ENCODE results near the gene SELENOM. TPM values are rescaled to one million over a fixed set of nuclear protein-coding genes. Genes with fewer than 3 reads are reported as not detected.
"Not testable (repeated sequence)": the region's sequence is repeated elsewhere in the genome, so short reads cannot be mapped to it uniquely, and the experiment has no call there.

Gene SELENOM
- total RNA-seq, 1 donor from 2014 or later, result 3.7 TPM

DNA sequence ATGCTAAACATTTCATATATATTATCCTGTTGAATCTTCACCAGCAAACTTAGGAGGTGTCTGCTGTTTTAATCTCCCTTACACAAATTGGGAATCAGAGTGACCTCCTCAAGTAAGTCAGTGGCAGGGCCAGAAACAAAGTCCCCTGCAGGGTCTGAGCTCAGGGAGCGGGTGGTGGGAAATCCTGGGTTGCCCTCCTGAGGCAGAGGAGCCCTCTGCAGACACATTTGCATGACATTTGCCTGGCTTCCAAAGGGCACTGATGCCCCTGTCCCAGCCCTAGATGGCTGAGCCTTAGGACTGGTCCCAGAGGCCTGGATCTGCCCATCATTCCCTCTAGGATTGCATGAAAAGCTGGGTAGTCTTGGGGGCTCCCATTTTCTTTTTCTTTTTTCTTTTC, 13.3 kb upstream of the SELENOM start:
- Mint-ChIP-seq H3K27ac (no peak overlapping the region), H3K27me3 (peaks cover 5% of the 10 kb centered on the region), H3K9me3 (ENCODE audit: low read depth) (no peaks in the 10 kb centered on the region), H3K36me3 (ENCODE audit: insufficient read depth) (no peaks in the 10 kb centered on the region), H3K4me3 (ENCODE audit: low read depth) (no peak overlapping the region), H3K4me1 (ENCODE audit: low read depth) (peaks cover 6% of the 10 kb centered on the region)
- TF ChIP-seq, protein P1, sequence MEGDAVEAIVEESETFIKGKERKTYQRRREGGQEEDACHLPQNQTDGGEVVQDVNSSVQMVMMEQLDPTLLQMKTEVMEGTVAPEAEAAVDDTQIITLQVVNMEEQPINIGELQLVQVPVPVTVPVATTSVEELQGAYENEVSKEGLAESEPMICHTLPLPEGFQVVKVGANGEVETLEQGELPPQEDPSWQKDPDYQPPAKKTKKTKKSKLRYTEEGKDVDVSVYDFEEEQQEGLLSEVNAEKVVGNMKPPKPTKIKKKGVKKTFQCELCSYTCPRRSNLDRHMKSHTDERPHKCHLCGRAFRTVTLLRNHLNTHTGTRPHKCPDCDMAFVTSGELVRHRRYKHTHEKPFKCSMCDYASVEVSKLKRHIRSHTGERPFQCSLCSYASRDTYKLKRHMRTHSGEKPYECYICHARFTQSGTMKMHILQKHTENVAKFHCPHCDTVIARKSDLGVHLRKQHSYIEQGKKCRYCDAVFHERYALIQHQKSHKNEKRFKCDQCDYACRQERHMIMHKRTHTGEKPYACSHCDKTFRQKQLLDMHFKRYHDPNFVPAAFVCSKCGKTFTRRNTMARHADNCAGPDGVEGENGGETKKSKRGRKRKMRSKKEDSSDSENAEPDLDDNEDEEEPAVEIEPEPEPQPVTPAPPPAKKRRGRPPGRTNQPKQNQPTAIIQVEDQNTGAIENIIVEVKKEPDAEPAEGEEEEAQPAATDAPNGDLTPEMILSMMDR (IDR thresholded peaks at IDR 0.05; ENCODE audit: unreplicated experiment), result no peak
- no peak for DNase-seq (ENCODE audit: low spot score, unreplicated experiment)

DNA sequence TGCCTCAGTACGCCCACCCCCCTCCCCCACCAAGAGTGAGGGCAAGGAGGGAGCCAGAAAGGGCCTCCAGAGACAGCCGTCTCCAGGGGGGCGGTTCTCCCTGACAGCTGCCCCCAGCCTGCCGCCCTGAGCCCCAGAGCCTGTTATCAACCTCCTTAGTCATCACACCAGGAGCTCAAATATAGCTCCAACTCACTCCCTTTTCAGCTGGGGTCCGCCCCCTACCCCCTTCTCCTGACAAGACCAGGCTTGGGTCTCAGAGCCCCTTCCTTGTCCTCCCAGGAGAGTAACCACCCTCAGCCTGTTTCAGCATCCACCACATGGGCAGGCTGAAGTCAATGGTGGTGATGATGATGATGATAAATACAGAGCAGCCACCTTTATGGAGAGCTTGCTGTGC, 12.9 kb upstream of the SELENOM start:
- no peaks in the 10 kb centered on the region for H3K9me3 Mint-ChIP-seq (ENCODE audit: low read depth)
- peaks cover 5% of the 10 kb centered on the region for H3K27me3 Mint-ChIP-seq
- DNase-seq (ENCODE audit: low spot score, unreplicated experiment), result no peak
- TF ChIP-seq, protein P1 (IDR thresholded peaks at IDR 0.05; ENCODE audit: unreplicated experiment), result no peak
- H3K4me3 Mint-ChIP-seq (ENCODE audit: low read depth), result no peak overlapping the region
- H3K36me3 Mint-ChIP-seq (ENCODE audit: insufficient read depth), result no peaks in the 10 kb centered on the region
- peaks cover 6% of the 10 kb centered on the region for H3K4me1 Mint-ChIP-seq (ENCODE audit: low read depth)
- no peak overlapping the region for H3K27ac Mint-ChIP-seq

DNA sequence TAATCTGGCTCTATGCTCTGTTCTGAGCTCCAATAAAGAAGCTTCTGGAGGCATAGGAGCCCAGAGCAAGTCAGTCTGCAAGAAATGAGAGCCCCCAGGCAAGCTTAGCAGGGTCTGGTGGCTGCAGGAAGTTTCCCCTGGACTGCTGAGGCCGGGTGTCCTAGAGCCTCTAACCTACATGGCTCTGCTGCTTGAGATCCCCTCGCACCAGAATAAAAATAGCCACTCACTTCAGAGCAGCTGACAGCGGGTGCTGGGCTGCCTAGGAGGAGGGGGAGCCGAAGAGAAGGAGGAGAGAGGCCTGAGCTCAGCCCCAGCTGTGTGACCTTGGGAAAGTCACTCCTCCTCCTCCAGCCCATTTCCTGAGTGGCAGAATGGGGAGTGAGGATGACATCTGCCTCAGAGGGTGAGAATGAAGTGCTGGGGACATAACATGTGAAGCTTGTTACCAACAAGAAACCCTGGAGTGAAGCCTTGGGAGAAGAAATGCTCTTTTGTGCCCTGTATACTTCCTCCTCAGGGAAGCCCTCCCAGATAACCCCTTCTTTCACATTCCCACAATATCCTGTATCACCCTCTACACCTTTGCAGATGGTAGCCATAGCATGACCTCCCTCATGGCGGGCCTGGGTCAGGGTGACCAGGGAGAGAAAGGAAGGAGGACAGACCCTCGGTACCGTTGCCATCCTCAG, 11.8 kb upstream of the SELENOM start:
- TF ChIP-seq, protein P1 (IDR thresholded peaks at IDR 0.05; ENCODE audit: unreplicated experiment), result no peak
- peaks cover 6% of the 10 kb centered on the region for H3K4me1 Mint-ChIP-seq (ENCODE audit: low read depth)
- no peaks in the 10 kb centered on the region for H3K9me3 Mint-ChIP-seq (ENCODE audit: low read depth)
- no peak overlapping the region for H3K4me3 Mint-ChIP-seq (ENCODE audit: low read depth)
- H3K27ac Mint-ChIP-seq, result no peak overlapping the region
- peaks cover 5% of the 10 kb centered on the region for H3K27me3 Mint-ChIP-seq
- no peak for DNase-seq (ENCODE audit: low spot score, unreplicated experiment)
- H3K36me3 Mint-ChIP-seq (ENCODE audit: insufficient read depth), result no peaks in the 10 kb centered on the region

DNA sequence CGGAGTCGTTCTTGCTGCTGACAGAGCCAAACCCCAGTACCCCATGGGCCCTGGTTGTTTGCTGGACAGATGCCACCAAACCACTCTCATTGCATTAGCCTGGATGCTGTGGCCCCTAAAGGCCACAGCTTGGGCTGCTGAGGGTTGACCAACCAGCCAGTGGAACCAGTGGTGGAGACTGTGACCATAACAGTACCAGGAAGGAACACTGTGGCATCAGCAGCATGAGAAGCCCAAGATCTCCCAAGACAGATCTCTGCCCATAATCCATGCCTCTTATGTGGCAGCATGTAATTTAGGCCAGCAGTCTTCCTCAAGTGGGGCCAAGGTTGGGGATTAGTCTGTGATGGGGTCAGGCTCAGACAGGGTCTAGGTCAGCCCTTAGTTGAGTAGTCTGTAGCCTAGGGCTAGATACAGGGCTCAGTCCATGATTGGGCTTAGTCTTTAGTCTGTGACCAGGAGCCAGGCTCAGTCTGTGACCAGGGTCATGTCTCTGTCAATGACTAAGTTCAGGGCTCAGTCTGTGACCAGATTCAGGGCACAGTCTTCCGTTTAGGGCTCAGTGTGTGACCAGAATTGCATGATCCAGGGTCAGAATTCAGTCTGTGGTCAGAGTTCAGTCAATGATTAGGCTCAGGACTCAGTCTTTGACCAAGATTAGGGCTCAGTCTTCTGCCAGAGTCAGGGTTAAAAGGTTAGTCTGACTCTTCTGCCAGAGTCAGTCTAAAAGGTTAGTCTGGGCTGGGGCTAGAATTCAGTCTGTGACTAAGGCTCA, 10.9 kb upstream of the SELENOM start:
- Mint-ChIP-seq H3K27ac (no peak overlapping the region), H3K4me3 (ENCODE audit: low read depth) (no peak overlapping the region), H3K9me3 (ENCODE audit: low read depth) (no peaks in the 10 kb centered on the region), H3K27me3 (peaks cover 5% of the 10 kb centered on the region), H3K36me3 (ENCODE audit: insufficient read depth) (no peaks in the 10 kb centered on the region), H3K4me1 (ENCODE audit: low read depth) (peaks cover 4% of the 10 kb centered on the region)
- TF ChIP-seq, protein P1 (IDR thresholded peaks at IDR 0.05; ENCODE audit: unreplicated experiment), result no peak
- DNase-seq (ENCODE audit: low spot score, unreplicated experiment), result no peak

DNA sequence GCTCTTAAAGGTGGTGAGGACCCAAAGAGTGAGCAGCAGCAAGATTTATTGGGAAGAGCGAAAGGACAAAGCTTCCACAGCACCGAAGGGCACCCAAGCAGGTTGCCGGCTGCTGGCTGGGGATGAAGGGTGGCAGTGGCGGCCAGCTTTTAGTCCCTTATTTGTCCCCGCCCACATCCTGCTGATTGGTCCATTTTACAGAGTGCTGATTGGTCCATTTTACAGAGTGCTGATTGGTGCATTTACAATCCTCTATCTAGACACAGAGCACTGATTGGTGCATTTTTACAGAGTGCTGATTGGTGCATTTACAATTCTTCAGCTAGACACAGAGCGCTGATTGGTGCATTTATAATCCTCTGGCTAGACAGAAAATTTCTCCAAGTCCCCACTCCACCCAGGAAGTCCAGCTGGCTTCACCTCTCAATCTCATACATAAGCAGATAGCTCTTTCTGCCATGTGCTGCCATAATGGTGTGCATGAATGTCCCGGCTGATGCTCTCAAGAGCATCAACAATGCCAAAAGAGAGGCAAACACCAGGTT, 5.3 kb upstream of the SELENOM start:
- H3K27me3 Mint-ChIP-seq; H3K4me3 Mint-ChIP-seq (ENCODE audit: low read depth); DNase-seq (ENCODE audit: low spot score, unreplicated experiment); H3K27ac Mint-ChIP-seq; H3K9me3 Mint-ChIP-seq (ENCODE audit: low read depth); H3K4me1 Mint-ChIP-seq (ENCODE audit: low read depth); H3K36me3 Mint-ChIP-seq (ENCODE audit: insufficient read depth): not testable (repeated sequence)

Data from progenitor cell of endocrine pancreas (in vitro differentiated cells).